PC-9 (cell line): ENCODE data around the gene RIMBP2. TPM values are rescaled to one million over a fixed set of nuclear protein-coding genes. Genes with fewer than 3 reads are reported as not detected.

Experiments used
- BruUV-seq: library from RNA; stranded (reverse); fragments of 400-500 nt; replicated peaks from 2 replicates; lab custom pipeline; 2021; lab: Mats Ljungman, UMichigan
- CTCF ChIA-PET: fragments of 300-600 bp; sonication (Branson Sonifier 250); formaldehyde crosslinking; loops from one replicate; lab custom pipeline; 2022; ENCODE audit warnings: antibody characterized with exemption; lab: Charles Lee
- POLR2A ChIA-PET: fragments of 300-600 bp; sonication (Branson Sonifier 250); formaldehyde crosslinking; loops from one replicate; lab custom pipeline; 2022; ENCODE audit warnings: antibody characterized with exemption; ENCODE audit not compliant: unreplicated experiment; lab: Charles Lee
- DNase-seq, 2 experiments: peaks; one replicate each; pipeline versions ENCODE4 v3.0.0 to v3.0.0-alpha.2; 2015 to 2022; ENCODE audit warnings: mixed read lengths in 1 of 2
- H2AFZ ChIP-seq: fragments of 200-600 bp; sonication (generic); 2 replicates; pipeline ENCODE4 v1.8.1; 2017; ENCODE audit warnings: antibody characterized with exemption
- H3F3A ChIP-seq: fragments of 200-600 bp; sonication (generic); 2 replicates; pipeline ENCODE4 v1.8.1; 2017; ENCODE audit warnings: antibody characterized with exemption, mild to moderate bottlenecking, low read depth; ENCODE audit not compliant: insufficient read depth
- H3K27ac ChIP-seq: fragments of 200-600 bp; sonication (generic); 2 replicates; pipeline ENCODE4 v1.6.1; 2016; ENCODE audit warnings: mixed run types
- H3K27me3 ChIP-seq: fragments of 200-600 bp; sonication (generic); 2 replicates; pipeline ENCODE4 v1.6.1; 2016; ENCODE audit warnings: low read depth, mixed run types; ENCODE audit not compliant: insufficient read depth
- H3K36me3 ChIP-seq: fragments of 200-600 bp; sonication (generic); 2 replicates; pipeline ENCODE4 v1.6.1; 2016; ENCODE audit warnings: low read depth, mixed run types
- H3K4me1 ChIP-seq: fragments of 200-600 bp; sonication (generic); replicated peaks from 2 replicates; pipeline ENCODE4 v1.6.1; 2016; ENCODE audit warnings: mixed run types; ENCODE audit not compliant: insufficient read depth
- H3K4me2 ChIP-seq: fragments of 200-600 bp; sonication (generic); 2 replicates; pipeline ENCODE4 v1.6.1; 2017; ENCODE audit warnings: mixed run types
- H3K4me3 ChIP-seq: fragments of 200-600 bp; sonication (generic); 2 replicates; pipeline ENCODE4 v1.6.1; 2016; ENCODE audit warnings: mixed run types
- H3K79me2 ChIP-seq: fragments of 200-600 bp; sonication (generic); 2 replicates; pipeline ENCODE4 v1.6.1; 2017; ENCODE audit warnings: low read depth, mixed run types
- H3K9me2 ChIP-seq: fragments of 200-600 bp; sonication (generic); 2 replicates; pipeline ENCODE4 v1.8.1; 2017; ENCODE audit warnings: mild to moderate bottlenecking; ENCODE audit not compliant: insufficient read depth
- H3K9me3 ChIP-seq: fragments of 200-600 bp; sonication (generic); 2 replicates; pipeline ENCODE4 v1.8.1; 2016; ENCODE audit warnings: low read depth; ENCODE audit not compliant: insufficient read depth
- H4K20me1 ChIP-seq: fragments of 200-600 bp; sonication (generic); 2 replicates; pipeline ENCODE4 v1.8.1; 2017; ENCODE audit not compliant: insufficient read depth
- EZH2 ChIP-seq: fragments of 200-600 bp; sonication (generic); IDR thresholded peaks from 2 replicates; pipeline ENCODE4 v1.8.0; 2017; ENCODE audit warnings: antibody characterized with exemption, low read depth
- intact Hi-C: fragments of 100-400 bp; cut with micrococcal nuclease; formaldehyde crosslinking; loops from one replicate; pipeline ENCODE4 v1.10.0; 2022; ENCODE audit not compliant: unreplicated experiment
- total RNA-seq: library from RNA; stranded (reverse); gene quantifications from 2 replicates; pipeline ENCODE4 v1.2.3, GENCODE V29; 2021
- TF ChIP-seq, protein P1 (sequence below): fragments of 200-600 bp; sonication (generic); conservative IDR thresholded peaks from 2 replicates; pipeline ENCODE4 v1.6.1; 2017; ENCODE audit warnings: mixed run types, antibody characterized with exemption, mild to moderate bottlenecking, moderate library complexity

RIMBP2 gene
- total RNA-seq, 1 experiment from 2014 or later: not detected

DNA sequence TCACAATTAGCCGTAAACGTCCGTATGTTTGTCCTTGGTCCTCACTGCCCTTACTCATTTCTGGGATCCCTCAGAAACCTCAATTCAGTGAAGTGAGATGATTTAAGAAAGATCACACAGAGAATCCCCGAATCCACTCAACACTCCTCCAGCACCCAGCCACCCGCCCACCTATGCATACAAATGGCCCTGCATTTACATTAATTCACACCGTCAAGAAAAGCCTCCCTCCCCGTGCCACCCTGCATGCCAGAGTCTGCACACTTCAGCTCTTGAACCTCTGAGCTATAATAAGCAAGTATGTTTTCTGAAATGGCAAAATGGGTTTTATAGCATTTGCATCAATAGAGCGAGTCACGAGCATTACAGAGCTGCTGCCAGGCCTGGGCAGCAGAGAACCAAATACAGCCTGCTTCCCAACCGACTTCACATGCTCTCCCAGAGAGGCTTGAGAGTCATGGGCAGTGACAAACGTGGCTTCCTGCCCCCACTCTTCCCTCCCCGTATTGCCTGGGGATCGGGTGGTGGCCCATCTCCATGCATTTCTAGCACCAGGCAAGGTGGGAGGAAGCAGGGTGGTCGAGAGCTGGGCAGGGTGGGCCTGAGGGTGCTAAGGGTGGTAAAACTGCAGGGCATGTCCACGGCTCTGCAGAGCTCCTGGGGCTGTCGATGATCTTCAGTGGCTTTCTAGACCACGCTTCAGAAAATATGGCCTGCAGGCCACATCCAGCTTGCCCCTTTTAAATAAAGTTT is 177.6 kb downstream of the RIMBP2 start:
- Histone ChIP-seq H3K9me2 (no peaks in the 10 kb centered on the region), H3K27ac (no peak overlapping the region), H2AFZ (no peak overlapping the region), H3K4me3 (no peak overlapping the region), H3K4me2 (no peak overlapping the region), H3K27me3 (0 out of 2 replicates have a peak, but pooled peaks cover 2% of the 10 kb centered on the region), H4K20me1 (no peaks in the 10 kb centered on the region), H3K9me3 (no peaks in the 10 kb centered on the region), H3K4me1 (no peaks in the 10 kb centered on the region), H3K36me3 (no peaks in the 10 kb centered on the region), H3F3A (no peaks in the 10 kb centered on the region), H3K79me2 (no peaks in the 10 kb centered on the region)
- ChIA-PET POLR2A (no interaction called here), CTCF (no interaction called here)
- DNase-seq: no peak
- BruUV-seq: no TSS peak
- intact Hi-C loops: no loop called here
- TF ChIP-seq, protein P1, sequence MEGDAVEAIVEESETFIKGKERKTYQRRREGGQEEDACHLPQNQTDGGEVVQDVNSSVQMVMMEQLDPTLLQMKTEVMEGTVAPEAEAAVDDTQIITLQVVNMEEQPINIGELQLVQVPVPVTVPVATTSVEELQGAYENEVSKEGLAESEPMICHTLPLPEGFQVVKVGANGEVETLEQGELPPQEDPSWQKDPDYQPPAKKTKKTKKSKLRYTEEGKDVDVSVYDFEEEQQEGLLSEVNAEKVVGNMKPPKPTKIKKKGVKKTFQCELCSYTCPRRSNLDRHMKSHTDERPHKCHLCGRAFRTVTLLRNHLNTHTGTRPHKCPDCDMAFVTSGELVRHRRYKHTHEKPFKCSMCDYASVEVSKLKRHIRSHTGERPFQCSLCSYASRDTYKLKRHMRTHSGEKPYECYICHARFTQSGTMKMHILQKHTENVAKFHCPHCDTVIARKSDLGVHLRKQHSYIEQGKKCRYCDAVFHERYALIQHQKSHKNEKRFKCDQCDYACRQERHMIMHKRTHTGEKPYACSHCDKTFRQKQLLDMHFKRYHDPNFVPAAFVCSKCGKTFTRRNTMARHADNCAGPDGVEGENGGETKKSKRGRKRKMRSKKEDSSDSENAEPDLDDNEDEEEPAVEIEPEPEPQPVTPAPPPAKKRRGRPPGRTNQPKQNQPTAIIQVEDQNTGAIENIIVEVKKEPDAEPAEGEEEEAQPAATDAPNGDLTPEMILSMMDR: no peak
- TF ChIP-seq EZH2: no peak

DNA sequence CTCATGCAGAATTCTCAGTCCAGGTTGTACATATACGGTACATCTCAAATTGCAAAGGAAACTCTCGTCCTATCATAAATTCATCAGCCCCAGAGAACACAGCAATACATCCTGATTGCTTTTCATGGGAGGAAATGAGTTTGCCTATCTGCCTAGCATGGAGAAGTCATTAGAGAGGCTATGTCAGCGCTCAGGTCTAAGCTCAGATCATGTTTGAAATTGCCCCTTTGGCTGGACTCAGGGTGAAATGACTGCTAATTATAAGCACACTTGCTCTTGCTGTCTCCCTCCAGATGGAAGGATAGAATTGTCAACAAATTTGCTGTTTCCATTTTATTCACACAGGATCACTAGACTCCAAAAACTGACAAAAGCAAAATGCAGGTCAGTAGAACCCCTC is 178.4 kb downstream of the RIMBP2 start:
- H3K27me3 ChIP-seq: 0 out of 2 replicates have a peak, but pooled peaks cover 2% of the 10 kb centered on the region
- H3K4me3 ChIP-seq: no peak overlapping the region
- intact Hi-C loops: no loop called here
- H3K9me2 ChIP-seq: no peaks in the 10 kb centered on the region
- no peaks in the 10 kb centered on the region for H3K36me3 ChIP-seq
- no peak overlapping the region for H2AFZ ChIP-seq
- H3K9me3 ChIP-seq: no peaks in the 10 kb centered on the region
- no peaks in the 10 kb centered on the region for H3K79me2 ChIP-seq
- H3K27ac ChIP-seq: no peak overlapping the region
- H3K4me1 ChIP-seq: no peaks in the 10 kb centered on the region
- H3F3A ChIP-seq: no peaks in the 10 kb centered on the region
- CTCF ChIA-PET: no interaction called here
- H4K20me1 ChIP-seq: no peaks in the 10 kb centered on the region
- TF ChIP-seq, protein P1: no peak
- no peak for TF ChIP-seq EZH2
- POLR2A ChIA-PET: no interaction called here
- H3K4me2 ChIP-seq: no peak overlapping the region
- no peak for DNase-seq
- BruUV-seq: no TSS peak

DNA sequence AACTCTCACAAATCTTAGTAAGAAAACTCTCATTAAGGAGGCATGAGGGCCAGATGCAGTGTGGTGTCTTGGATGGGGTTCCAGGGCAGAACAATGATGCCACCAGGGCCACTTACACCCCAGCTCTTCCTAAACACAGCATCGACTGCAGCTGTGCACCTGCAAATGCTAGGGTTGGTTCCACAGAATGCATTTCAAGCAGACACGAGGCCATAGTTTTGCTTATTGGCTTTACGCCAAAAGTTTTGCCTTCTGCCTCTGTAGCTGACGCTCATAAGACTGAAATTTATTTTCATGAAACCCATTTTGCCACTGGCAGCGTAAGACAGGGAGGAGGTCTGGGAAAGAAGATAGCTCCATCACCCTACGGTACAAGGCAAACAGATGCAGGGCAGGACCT is 179.0 kb downstream of the RIMBP2 start:
- Histone ChIP-seq H2AFZ (no peak overlapping the region), H3K9me2 (no peaks in the 10 kb centered on the region), H3K27me3 (0 out of 2 replicates have a peak, but pooled peaks cover 2% of the 10 kb centered on the region), H3K36me3 (no peaks in the 10 kb centered on the region), H3K4me2 (no peak overlapping the region), H3K4me3 (no peak overlapping the region), H3K9me3 (no peaks in the 10 kb centered on the region), H3K79me2 (no peaks in the 10 kb centered on the region), H3K27ac (no peak overlapping the region), H3F3A (no peaks in the 10 kb centered on the region), H3K4me1 (no peaks in the 10 kb centered on the region), H4K20me1 (no peaks in the 10 kb centered on the region)
- DNase-seq: no peak
- ChIA-PET POLR2A (no interaction called here), CTCF (no interaction called here)
- TF ChIP-seq EZH2: no peak
- intact Hi-C loops: no loop called here
- BruUV-seq: no TSS peak
